ENCODE data around the gene SNX30. TPM values are rescaled to one million over a fixed set of nuclear protein-coding genes. Genes with fewer than 3 reads are reported as not detected.
A peak's percentile ranks its signal among the peaks of the same experiment; 100 is the strongest.

SNX30 gene
- total and polyA plus RNA-seq, 7 donors = 6.4 to 16.4 (median 8.9) TPM

DNA sequence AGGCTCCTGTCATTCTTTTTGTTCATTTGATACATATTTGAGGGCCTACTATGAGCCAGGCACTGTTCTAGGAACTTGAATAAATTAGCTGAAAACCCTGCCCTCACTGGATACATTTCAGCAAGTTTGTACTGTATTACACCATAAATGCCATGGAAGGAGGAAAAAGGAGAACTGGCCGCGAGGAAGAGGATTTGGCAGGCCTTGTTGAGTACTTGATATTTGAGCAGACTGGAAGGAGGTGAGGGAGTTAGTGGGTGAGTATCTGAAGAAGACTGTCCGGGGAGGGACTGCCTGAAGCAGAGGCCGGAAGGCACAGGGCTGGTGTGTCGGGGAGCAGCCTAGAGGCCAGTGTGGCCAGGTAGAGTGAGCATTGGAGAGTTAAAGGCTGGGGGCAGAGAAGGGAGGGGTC, 4.5 kb downstream of the SNX30 start:
- Histone ChIP-seq H3K27me3 (no peaks in the 10 kb centered on the region), H3K4me3 (no peak overlapping the region), H3K4me1 (peaks cover 0 to 77% (median 65%) of the 10 kb centered on the region in 4 donors), H3K9me3 (no peaks in the 10 kb centered on the region), H3K27ac (peak overlapping the region; percentile 63 to 89 (median 76)), H3K36me3 (no peaks in the 10 kb centered on the region)
- no peak for DNase-seq
- intact Hi-C loops (cut with DNase I) = no loop called here
- TF ChIP-seq POLR2A (IDR thresholded peaks at IDR 0.05) (no peak), EP300 (IDR thresholded peaks at IDR 0.05) (no peak), POLR2AphosphoS5 (IDR thresholded peaks at IDR 0.05) (no peak), CTCF (IDR thresholded peaks at IDR 0.05) (no peak)
- 37 to 62% methylated on average over 5 of the region's 5 CpGs for WGBS, 2 donors

DNA sequence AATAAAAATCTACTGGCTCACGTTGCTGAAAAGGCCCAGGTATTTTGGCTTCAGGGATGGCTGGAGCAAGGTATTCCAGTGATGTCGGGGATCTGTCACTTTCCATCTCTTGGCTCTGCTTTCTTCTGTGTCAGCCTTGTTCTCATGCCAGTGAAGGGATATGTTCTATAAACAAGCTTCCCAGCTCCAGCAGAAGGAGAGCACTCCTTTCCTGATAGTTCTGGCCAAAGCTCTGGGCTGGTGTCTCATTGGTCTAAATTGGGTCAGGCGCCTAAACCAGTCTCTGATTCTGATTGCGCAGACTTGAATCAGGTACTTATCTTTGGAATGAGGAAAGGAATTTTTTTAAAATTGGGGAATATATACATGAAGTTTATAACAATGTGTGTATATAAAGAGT, 5.1 kb downstream of the SNX30 start:
- Histone ChIP-seq H3K4me1 (peaks cover 0 to 81% (median 66%) of the 10 kb centered on the region in 4 donors), H3K27ac (peak overlapping the region; percentile 63 to 89 (median 76))

GRCh38 chr9:112757282-112757883, 6.8 kb downstream of the SNX30 start:
- Histone ChIP-seq H3K4me1 (peaks cover 0 to 87% (median 57%) of the 10 kb centered on the region in 4 donors), H3K4me3 (no peak overlapping the region), H3K27me3 (no peaks in the 10 kb centered on the region), H3K27ac (peak overlapping the region in 3 of 4 donors; percentile 15 to 89 (median 77)), H3K36me3 (no peaks in the 10 kb centered on the region), H3K9me3 (no peaks in the 10 kb centered on the region)
- TF ChIP-seq EP300 (IDR thresholded peaks at IDR 0.05) = no peak
- no peak for TF ChIP-seq CTCF (IDR thresholded peaks at IDR 0.05)
- TF ChIP-seq POLR2AphosphoS5 (IDR thresholded peaks at IDR 0.05) = no peak
- no peak for TF ChIP-seq POLR2A (IDR thresholded peaks at IDR 0.05)
- WGBS, 2 donors = 31 to 68% methylated on average over 7 of the region's 7 CpGs
- intact Hi-C loops (cut with DNase I) = no loop called here
- no peak for DNase-seq

More for the DNA sequence above, 5.1 kb downstream of the SNX30 start:
- DNase-seq = no peak
- Histone ChIP-seq H3K9me3 (no peaks in the 10 kb centered on the region), H3K27me3 (no peaks in the 10 kb centered on the region), H3K36me3 (no peaks in the 10 kb centered on the region), H3K4me3 (no peak overlapping the region)
- TF ChIP-seq POLR2AphosphoS5 (IDR thresholded peaks at IDR 0.05) (peak; percentile 7 to 59 (median 26)), POLR2A (IDR thresholded peaks at IDR 0.05) (no peak), EP300 (IDR thresholded peaks at IDR 0.05) (peak in 1 of 4 donors; percentile 20), CTCF (IDR thresholded peaks at IDR 0.05) (no peak)
- intact Hi-C loops (cut with DNase I) = no loop called here
- 61 to 76% methylated on average over 4 of the region's 4 CpGs for WGBS, 2 donors

- WGBS, 2 donors = 93 to 95% methylated on average over 2 of the region's 2 CpGs
- no peak for DNase-seq
- Histone ChIP-seq H3K4me1 (peaks cover 0 to 85% (median 51%) of the 10 kb centered on the region in 4 donors), H3K36me3 (no peaks in the 10 kb centered on the region), H3K9me3 (no peaks in the 10 kb centered on the region), H3K27ac (peak overlapping the region in 2 of 4 donors; percentile 77 to 89), H3K27me3 (no peaks in the 10 kb centered on the region), H3K4me3 (no peak overlapping the region)
- TF ChIP-seq EP300 (IDR thresholded peaks at IDR 0.05) (no peak), CTCF (IDR thresholded peaks at IDR 0.05) (no peak), POLR2AphosphoS5 (IDR thresholded peaks at IDR 0.05) (no peak), POLR2A (IDR thresholded peaks at IDR 0.05) (no peak)
- intact Hi-C loops (cut with DNase I) = no loop called here
Observed at GRCh38 chr9:112757940-112758339, 7.4 kb downstream of the SNX30 start.

All from sigmoid colon (tissue), 7 donors.